GM12801 (cell line): ENCODE data around the gene UAP1.

Experiments used
- CTCF ChIP-seq: IDR thresholded peaks from one replicate; pipeline ENCODE4 v1.5.1; 2011; ENCODE audit warnings: control low read depth; ENCODE audit not compliant: insufficient read length; ENCODE audit errors: extremely low read depth

UAP1 gene

GRCh38 chr1:162561616-162562469 is at the start of gene UAP1:
TSS of gene UAP1 (plus strand) at chr1:162561722. CDS start at chr1:162566069, 4,347 bp downstream.
- no peak for TF ChIP-seq CTCF

GRCh38 chr1:162527314-162527713 is 34.2 kb upstream of the UAP1 start:
- TF ChIP-seq CTCF = no peak

GRCh38 chr1:162530307-162530987 is 31.1 kb upstream of the UAP1 start:
- TF ChIP-seq CTCF = no peak

GRCh38 chr1:162530988-162531319 is 30.6 kb upstream of the UAP1 start:
- no peak for TF ChIP-seq CTCF

GRCh38 chr1:162535501-162535900 is 26.0 kb upstream of the UAP1 start:
- TF ChIP-seq CTCF = no peak

GRCh38 chr1:162536511-162536910 is 25.0 kb upstream of the UAP1 start:
- TF ChIP-seq CTCF = no peak

GRCh38 chr1:162537216-162537615 is 24.3 kb upstream of the UAP1 start:
- no peak for TF ChIP-seq CTCF
